Bronchial epithelial cell (primary cell): Measurements from ENCODE around the gene LKAAEAR1. TPM values are rescaled to one million over a fixed set of nuclear protein-coding genes. Genes with fewer than 3 reads are reported as not detected.
A peak's percentile ranks its signal among the peaks of the same experiment; 100 is the strongest.

Experiments used
- DNase-seq: peaks from one replicate; pipeline ENCODE4 v3.0.0-alpha.2; 2010; ENCODE audit warnings: low read depth
- FAIRE-seq: peaks from 2 replicates; lab custom pipeline; 2011; peaks lifted over from hg19 to GRCh38; lab: Jason Lieb, UNC
- H3K27me3 ChIP-seq: 2 replicates; pipeline ENCODE4 v1.5.1; 2011; ENCODE audit warnings: low read length; ENCODE audit not compliant: control insufficient read depth, insufficient read depth
- H3K36me3 ChIP-seq: 2 replicates; pipeline ENCODE4 v1.5.1; 2011; ENCODE audit warnings: low read length; ENCODE audit not compliant: control insufficient read depth, insufficient read depth
- H3K4me3 ChIP-seq: 2 replicates; pipeline ENCODE4 v1.5.1; 2011; ENCODE audit warnings: mild to moderate bottlenecking, low read depth, low read length, control low read depth
- total RNA-seq: library from RNA; depleted of rRNA; stranded (reverse); fragments of >200 nt; gene quantifications from 2 replicates; pipeline ENCODE4 v1.2.1, GENCODE V29; 2014
- TF ChIP-seq, protein P1 (sequence below): IDR thresholded peaks from 2 replicates; pipeline ENCODE4 v1.5.1; 2011; ENCODE audit warnings: mild to moderate bottlenecking, moderate library complexity, low read length, control low read depth, inconsistent platforms; ENCODE audit not compliant: insufficient read depth, severe bottlenecking

LKAAEAR1 gene
- total RNA-seq, 1 donor from 2014 or later: not detected

DNA sequence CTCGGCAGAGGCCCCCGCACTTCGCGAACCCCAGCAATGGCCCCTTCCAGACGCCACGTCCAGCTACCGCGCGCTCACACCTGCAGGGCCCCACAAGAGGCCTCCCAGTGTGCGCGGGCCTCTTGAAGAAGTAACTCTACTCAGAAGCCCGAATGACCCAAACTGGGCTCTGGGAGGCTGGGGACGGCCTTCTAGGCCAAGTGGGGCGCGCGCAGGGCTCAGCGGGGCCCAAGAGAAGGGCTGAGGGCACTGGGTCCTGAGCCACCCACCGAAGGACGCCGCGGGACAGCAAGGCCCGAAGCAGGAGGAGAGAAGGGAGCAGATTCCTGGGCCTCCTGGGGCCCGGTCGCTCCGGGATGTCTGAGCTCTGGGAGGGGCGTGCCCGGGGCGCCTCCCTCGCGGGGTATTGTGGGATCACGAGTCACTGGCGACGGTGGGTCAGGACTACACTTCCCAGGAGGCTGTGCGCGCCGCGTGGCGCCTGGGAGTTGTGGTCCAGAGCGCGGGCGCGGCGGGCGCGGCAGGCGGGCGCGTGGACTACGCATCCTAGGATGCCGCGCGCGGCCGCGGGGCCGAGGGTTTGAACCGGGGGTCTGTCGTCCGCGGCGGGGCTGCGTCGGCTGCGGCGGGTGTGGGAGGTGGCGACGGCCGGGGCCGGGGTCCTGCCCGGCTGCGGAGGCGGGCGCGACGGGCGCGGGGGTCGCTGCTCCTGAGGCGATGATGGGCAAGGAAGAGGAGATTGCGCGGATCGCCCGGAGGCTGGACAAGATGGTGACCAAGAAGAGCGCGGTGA, 21.4 kb downstream of the LKAAEAR1 start, which contains the start of gene TCEA2:
Gene TCEA2 (plus strand): TSS at position 603 of the 793 bp plus-strand sequence. CDS start 115 bp downstream, at position 718.
- H3K27me3 ChIP-seq: no peaks in the 10 kb centered on the region
- no peak for FAIRE-seq
- H3K4me3 ChIP-seq: peak within 1 kb of the TSS; percentile 92
- DNase-seq: peak; percentile 81
- TF ChIP-seq, protein P1, sequence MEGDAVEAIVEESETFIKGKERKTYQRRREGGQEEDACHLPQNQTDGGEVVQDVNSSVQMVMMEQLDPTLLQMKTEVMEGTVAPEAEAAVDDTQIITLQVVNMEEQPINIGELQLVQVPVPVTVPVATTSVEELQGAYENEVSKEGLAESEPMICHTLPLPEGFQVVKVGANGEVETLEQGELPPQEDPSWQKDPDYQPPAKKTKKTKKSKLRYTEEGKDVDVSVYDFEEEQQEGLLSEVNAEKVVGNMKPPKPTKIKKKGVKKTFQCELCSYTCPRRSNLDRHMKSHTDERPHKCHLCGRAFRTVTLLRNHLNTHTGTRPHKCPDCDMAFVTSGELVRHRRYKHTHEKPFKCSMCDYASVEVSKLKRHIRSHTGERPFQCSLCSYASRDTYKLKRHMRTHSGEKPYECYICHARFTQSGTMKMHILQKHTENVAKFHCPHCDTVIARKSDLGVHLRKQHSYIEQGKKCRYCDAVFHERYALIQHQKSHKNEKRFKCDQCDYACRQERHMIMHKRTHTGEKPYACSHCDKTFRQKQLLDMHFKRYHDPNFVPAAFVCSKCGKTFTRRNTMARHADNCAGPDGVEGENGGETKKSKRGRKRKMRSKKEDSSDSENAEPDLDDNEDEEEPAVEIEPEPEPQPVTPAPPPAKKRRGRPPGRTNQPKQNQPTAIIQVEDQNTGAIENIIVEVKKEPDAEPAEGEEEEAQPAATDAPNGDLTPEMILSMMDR: no peak
- H3K36me3 ChIP-seq: no peaks in the 10 kb centered on the region

DNA sequence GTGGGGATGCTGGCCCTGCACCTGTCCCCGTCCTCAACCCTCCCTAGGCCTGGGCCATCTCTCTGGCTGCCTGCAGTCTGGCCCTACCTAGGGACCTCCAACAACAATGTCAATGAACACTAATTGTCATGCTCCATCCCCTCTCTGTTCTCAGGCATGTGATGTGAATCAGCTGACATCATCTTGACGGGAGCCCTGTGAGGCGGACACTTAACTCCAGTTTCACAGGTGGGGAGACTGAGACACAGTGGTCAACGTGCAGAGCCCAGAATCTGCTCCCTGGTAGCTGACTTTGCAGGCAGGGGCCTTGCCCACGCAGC, 22.0 kb downstream of the LKAAEAR1 start:
- Histone ChIP-seq H3K36me3 (no peaks in the 10 kb centered on the region), H3K4me3 (peak overlapping the region; percentile 92), H3K27me3 (no peaks in the 10 kb centered on the region)
- FAIRE-seq (no peak), DNase-seq (no peak)
- TF ChIP-seq, protein P1: no peak

DNA sequence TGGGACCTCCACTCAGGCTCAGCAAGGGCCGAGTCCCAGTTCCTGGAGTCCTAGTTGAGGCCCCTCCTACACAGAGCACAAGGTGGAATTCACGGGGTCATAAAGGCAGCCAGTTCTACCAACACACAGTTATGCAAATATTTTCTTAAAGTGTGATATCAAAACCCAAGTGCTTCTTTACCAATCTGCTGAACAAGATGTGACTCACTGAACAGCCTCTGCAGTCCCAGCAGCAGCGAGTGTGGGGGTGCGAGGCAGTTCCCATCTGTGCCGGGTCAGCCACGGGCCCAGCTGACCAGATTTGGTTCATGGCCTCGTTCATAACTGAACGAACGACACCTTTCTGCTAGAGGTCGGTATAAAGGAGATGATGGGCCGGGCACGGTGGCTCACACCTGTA, 25.7 kb downstream of the LKAAEAR1 start:
- no peak overlapping the region for H3K4me3 ChIP-seq
- no peaks in the 10 kb centered on the region for H3K27me3 ChIP-seq
- no peaks in the 10 kb centered on the region for H3K36me3 ChIP-seq
- peak; percentile 51 for DNase-seq
- no peak for FAIRE-seq
- TF ChIP-seq, protein P1: no peak

DNA sequence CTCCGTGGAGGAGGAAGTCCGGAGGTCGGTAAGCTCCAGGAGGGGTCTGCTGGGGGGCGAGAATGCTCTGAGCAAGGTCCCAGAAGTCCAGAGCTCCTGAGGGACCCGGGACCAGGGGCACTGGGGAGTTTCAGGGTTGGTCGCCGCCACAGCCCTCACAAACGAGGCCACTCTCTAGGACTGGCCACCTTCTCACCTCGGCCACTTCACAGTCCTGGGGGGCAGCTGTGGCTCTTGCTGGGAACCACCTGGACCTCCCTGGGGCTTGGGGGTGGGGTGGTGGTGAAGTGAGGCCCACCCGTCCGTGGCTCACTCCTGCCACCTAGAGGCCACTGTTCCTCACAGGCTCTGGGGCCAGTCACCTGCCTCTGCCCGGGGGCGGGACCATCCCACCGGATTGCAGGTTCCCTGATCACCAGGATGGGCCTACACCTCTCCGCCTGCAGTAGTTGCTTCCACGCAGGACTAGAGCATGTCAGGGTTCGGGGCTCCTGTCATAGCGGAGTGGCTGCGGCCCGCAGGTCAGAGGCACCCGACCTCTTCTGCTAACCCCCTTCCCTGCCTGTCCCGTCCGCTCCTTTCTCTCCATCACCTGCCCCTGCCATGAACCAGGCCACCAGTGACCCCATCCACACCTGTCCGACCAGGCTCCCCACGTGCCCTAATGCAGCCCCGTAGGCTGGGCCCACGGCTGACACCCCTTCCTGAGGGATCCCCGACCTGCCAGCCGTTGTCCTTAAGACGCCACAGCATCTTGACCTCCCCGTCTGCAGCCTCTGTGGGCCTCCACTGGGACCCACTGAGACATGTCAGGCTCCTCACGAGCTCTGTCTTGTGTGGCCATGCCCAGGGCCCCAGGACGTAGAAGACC, 26.3 kb downstream of the LKAAEAR1 start:
- peak; percentile 38 for DNase-seq
- Histone ChIP-seq H3K4me3 (no peak overlapping the region), H3K27me3 (no peaks in the 10 kb centered on the region), H3K36me3 (no peaks in the 10 kb centered on the region)
- TF ChIP-seq, protein P1: peak; percentile 94
- FAIRE-seq: no peak

DNA sequence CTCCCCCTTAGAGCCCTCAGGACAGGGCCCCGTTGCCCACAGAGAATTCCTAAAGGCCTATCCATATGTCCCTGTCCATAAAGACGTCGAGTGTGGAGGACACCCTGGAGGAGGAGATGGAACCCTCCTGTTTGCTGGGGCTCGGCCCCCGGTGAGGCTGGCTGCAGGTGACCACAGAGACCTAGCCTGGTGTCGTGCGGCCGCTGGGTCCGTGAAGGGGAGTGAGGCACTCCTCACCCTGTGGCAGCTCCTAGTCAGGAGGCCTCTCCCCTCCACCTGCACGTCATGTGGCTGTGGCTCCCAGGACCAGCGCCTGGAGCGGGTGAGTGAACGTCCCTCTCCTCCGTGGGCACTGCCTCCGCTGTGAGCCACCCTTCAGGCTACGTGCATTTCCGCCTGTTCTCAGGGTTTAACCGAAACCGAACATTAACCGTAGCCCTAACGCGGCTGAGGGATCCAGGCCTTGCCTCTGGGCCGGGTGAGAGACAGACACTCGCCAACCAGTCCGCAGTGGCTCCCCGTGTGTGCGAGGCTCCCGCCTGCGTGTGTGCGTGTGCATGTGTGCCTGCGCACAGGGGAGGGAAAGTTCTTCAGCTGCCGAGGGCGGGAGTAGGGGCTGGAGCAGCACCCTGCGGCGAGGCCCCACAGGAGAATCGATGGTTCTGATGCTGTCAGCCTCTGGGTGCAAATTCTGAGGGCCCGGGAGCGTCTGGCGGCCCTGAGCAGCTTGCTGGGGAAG, 27.1 kb downstream of the LKAAEAR1 start:
- H3K36me3 ChIP-seq: no peaks in the 10 kb centered on the region
- no peak overlapping the region for H3K4me3 ChIP-seq
- H3K27me3 ChIP-seq: no peaks in the 10 kb centered on the region
- TF ChIP-seq, protein P1: no peak
- no peak for FAIRE-seq
- no peak for DNase-seq
